GM12878 (cell line): ENCODE measurements around the gene SEPHS2.

Experiments
- CBX5 ChIP-seq: sonication (generic); IDR thresholded peaks from 2 replicates; pipeline ENCODE4 v1.6.1; 2016; ENCODE audit warnings: low read depth, moderate library complexity, mild to moderate bottlenecking, inconsistent platforms
- IRF3 ChIP-seq: fragments of 450-650 bp; IDR thresholded peaks from 2 replicates; pipeline ENCODE4 v1.6.1; 2014; ENCODE audit warnings: mild to moderate bottlenecking
- SREBF1 ChIP-seq: IDR thresholded peaks from 2 replicates; pipeline ENCODE4 v1.6.1; 2012; ENCODE audit warnings: mild to moderate bottlenecking, low read length
- ZNF384 ChIP-seq: IDR thresholded peaks from 2 replicates; pipeline ENCODE4 v1.6.1; 2012; ENCODE audit warnings: low read depth, mild to moderate bottlenecking, low read length, improper control_type of control experiment, borderline replicate concordance
- TF ChIP-seq, protein P1 (sequence below), 3 experiments: IDR thresholded peaks in 2 of 3; conservative IDR thresholded peaks in 1 of 3; 2 replicates each; pipeline ENCODE4 v1.5.1; 2011; ENCODE audit warnings: low read depth in 3 of 3, low read length in 3 of 3, mild to moderate bottlenecking in 3 of 3, control low read depth in 2 of 3, moderate library complexity in 2 of 3, inconsistent platforms in 1 of 3, mixed read lengths in 1 of 3; ENCODE audit not compliant: control insufficient read depth in 2 of 3, insufficient read depth in 1 of 3; ENCODE audit errors: extremely low read depth in 1 of 3

GRCh38 chr16:30413112-30413806 lies 32.4 kb downstream of the SEPHS2 start:
- TF ChIP-seq, protein P1, sequence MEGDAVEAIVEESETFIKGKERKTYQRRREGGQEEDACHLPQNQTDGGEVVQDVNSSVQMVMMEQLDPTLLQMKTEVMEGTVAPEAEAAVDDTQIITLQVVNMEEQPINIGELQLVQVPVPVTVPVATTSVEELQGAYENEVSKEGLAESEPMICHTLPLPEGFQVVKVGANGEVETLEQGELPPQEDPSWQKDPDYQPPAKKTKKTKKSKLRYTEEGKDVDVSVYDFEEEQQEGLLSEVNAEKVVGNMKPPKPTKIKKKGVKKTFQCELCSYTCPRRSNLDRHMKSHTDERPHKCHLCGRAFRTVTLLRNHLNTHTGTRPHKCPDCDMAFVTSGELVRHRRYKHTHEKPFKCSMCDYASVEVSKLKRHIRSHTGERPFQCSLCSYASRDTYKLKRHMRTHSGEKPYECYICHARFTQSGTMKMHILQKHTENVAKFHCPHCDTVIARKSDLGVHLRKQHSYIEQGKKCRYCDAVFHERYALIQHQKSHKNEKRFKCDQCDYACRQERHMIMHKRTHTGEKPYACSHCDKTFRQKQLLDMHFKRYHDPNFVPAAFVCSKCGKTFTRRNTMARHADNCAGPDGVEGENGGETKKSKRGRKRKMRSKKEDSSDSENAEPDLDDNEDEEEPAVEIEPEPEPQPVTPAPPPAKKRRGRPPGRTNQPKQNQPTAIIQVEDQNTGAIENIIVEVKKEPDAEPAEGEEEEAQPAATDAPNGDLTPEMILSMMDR (IDR thresholded peaks at IDR 0.05 in 2 of 3, conservative IDR thresholded peaks at IDR 0.05 in 1 of 3; ENCODE audit: control insufficient read depth in 2 of 3, extremely low read depth in 1 of 3, insufficient read depth in 1 of 3, low read depth in 3 of 3, low read length in 3 of 3), result no peak
- TF ChIP-seq ZNF384 (no peak), IRF3 (no peak), SREBF1 (no peak), CBX5 (no peak)
